ENCODE data around the gene SH3D21.
A peak's percentile ranks its signal among the peaks of the same experiment; 100 is the strongest.

Gene SH3D21

DNA sequence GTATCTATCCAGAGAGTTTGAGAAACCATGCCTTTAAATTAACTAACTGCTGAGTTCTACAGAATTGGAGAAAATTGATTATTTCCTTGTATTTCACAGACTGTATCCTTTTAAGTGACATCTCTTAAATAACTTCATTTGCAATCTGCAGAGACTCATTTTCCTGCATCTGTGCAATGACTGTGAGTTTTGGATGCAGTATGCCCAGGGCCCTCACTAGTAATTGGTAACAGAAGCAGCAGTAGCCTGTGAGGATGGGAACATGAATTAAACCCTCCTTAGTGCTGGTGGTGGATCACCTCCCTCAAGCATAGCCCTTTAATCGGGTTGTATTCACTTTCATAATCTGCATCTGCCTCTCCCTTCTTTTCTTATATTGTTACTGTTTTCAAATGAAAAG, 21.7 kb upstream of the SH3D21 start:
- peaks cover 71% of the 10 kb centered on the region for H3K36me3 ChIP-seq (ENCODE audit: insufficient read depth, low read length)
- H2AFZ ChIP-seq (ENCODE audit: low read length), result no peak overlapping the region
- H3K27me3 ChIP-seq (ENCODE audit: insufficient read depth, low read length, poor library complexity, severe bottlenecking), result no peaks in the 10 kb centered on the region
- peaks cover 20% of the 10 kb centered on the region; the same call in 1 of the 2 replicates for H3K79me2 ChIP-seq (ENCODE audit: insufficient read depth, low read length)
- TF ChIP-seq EZH2phosphoT487 (IDR thresholded peaks at IDR 0.05; ENCODE audit: borderline replicate concordance) (no peak), CTCF (conservative IDR thresholded peaks at IDR 0.05; ENCODE audit: low read length) (no peak)
- H3K9ac ChIP-seq (ENCODE audit: low read depth, low read length, poor library complexity, severe bottlenecking), result no peak overlapping the region
- no peaks in the 10 kb centered on the region for H3K9me2 ChIP-seq (replicated peaks; ENCODE audit: low read depth, low read length)
- peaks cover 18% of the 10 kb centered on the region for H4K20me1 ChIP-seq (ENCODE audit: insufficient read depth, low read length, poor library complexity, severe bottlenecking)
- no peak overlapping the region for H3K4me2 ChIP-seq (ENCODE audit: low read depth, low read length, poor library complexity, severe bottlenecking)
- no peaks in the 10 kb centered on the region for H3F3A ChIP-seq (ENCODE audit: low read depth)
- H3K9me3 ChIP-seq (ENCODE audit: insufficient read depth, low read depth, low read length), result no peaks in the 10 kb centered on the region
- no peaks in the 10 kb centered on the region for H3K4me1 ChIP-seq (ENCODE audit: insufficient read depth, low read length, poor library complexity, severe bottlenecking)
- no peak overlapping the region for H3K4me3 ChIP-seq (ENCODE audit: low read length, poor library complexity, severe bottlenecking)

GRCh38 chr1:36285443-36286101, 20.6 kb upstream of the SH3D21 start:
- Histone ChIP-seq H3K4me3 (ENCODE audit: low read length, poor library complexity, severe bottlenecking) (no peak overlapping the region), H3K27me3 (ENCODE audit: insufficient read depth, low read length, poor library complexity, severe bottlenecking) (no peaks in the 10 kb centered on the region), H3K4me1 (ENCODE audit: insufficient read depth, low read length, poor library complexity, severe bottlenecking) (no peaks in the 10 kb centered on the region), H3K9ac (ENCODE audit: low read depth, low read length, poor library complexity, severe bottlenecking) (no peak overlapping the region), H3K36me3 (ENCODE audit: insufficient read depth, low read length) (peaks cover 82% of the 10 kb centered on the region), H3K4me2 (ENCODE audit: low read depth, low read length, poor library complexity, severe bottlenecking) (no peak overlapping the region), H4K20me1 (ENCODE audit: insufficient read depth, low read length, poor library complexity, severe bottlenecking) (peaks cover 13% of the 10 kb centered on the region), H3K9me3 (ENCODE audit: insufficient read depth, low read depth, low read length) (no peaks in the 10 kb centered on the region), H3F3A (ENCODE audit: low read depth) (no peaks in the 10 kb centered on the region), H2AFZ (ENCODE audit: low read length) (no peak overlapping the region), H3K79me2 (ENCODE audit: insufficient read depth, low read length) (peaks cover 14% of the 10 kb centered on the region; the same call in 1 of the 2 replicates), H3K9me2 (replicated peaks; ENCODE audit: low read depth, low read length) (no peaks in the 10 kb centered on the region)
- TF ChIP-seq CTCF (conservative IDR thresholded peaks at IDR 0.05; ENCODE audit: low read length) (peak; percentile 78), EZH2phosphoT487 (IDR thresholded peaks at IDR 0.05; ENCODE audit: borderline replicate concordance) (no peak)

GRCh38 chr1:36286802-36287201, 19.4 kb upstream of the SH3D21 start:
- H3K9me2 ChIP-seq (replicated peaks; ENCODE audit: low read depth, low read length), result no peaks in the 10 kb centered on the region
- H4K20me1 ChIP-seq (ENCODE audit: insufficient read depth, low read length, poor library complexity, severe bottlenecking), result peaks cover 13% of the 10 kb centered on the region
- H3K4me2 ChIP-seq (ENCODE audit: low read depth, low read length, poor library complexity, severe bottlenecking), result no peak overlapping the region
- H3F3A ChIP-seq (ENCODE audit: low read depth), result no peaks in the 10 kb centered on the region
- no peaks in the 10 kb centered on the region for H3K27me3 ChIP-seq (ENCODE audit: insufficient read depth, low read length, poor library complexity, severe bottlenecking)
- H3K36me3 ChIP-seq (ENCODE audit: insufficient read depth, low read length), result peaks cover 94% of the 10 kb centered on the region
- no peak overlapping the region for H3K4me3 ChIP-seq (ENCODE audit: low read length, poor library complexity, severe bottlenecking)
- TF ChIP-seq CTCF (conservative IDR thresholded peaks at IDR 0.05; ENCODE audit: low read length), result no peak
- no peak for TF ChIP-seq EZH2phosphoT487 (IDR thresholded peaks at IDR 0.05; ENCODE audit: borderline replicate concordance)
- H3K4me1 ChIP-seq (ENCODE audit: insufficient read depth, low read length, poor library complexity, severe bottlenecking), result no peaks in the 10 kb centered on the region
- H3K9ac ChIP-seq (ENCODE audit: low read depth, low read length, poor library complexity, severe bottlenecking), result no peak overlapping the region
- no peaks in the 10 kb centered on the region for H3K9me3 ChIP-seq (ENCODE audit: insufficient read depth, low read depth, low read length)
- no peak overlapping the region for H2AFZ ChIP-seq (ENCODE audit: low read length)
- H3K79me2 ChIP-seq (ENCODE audit: insufficient read depth, low read length), result peaks cover 9% of the 10 kb centered on the region; the same call in 1 of the 2 replicates
